Bronchial epithelial cell (primary cell): Measurements from ENCODE around the gene RBFOX1. TPM values are rescaled to one million over a fixed set of nuclear protein-coding genes. Genes with fewer than 3 reads are reported as not detected.

Source experiments
- DNase-seq: peaks from one replicate; pipeline ENCODE4 v3.0.0-alpha.2; 2010; ENCODE audit warnings: low read depth
- FAIRE-seq: peaks from 2 replicates; lab custom pipeline; 2011; peaks lifted over from hg19 to GRCh38; lab: Jason Lieb, UNC
- H3K27me3 ChIP-seq: 2 replicates; pipeline ENCODE4 v1.5.1; 2011; ENCODE audit warnings: low read length; ENCODE audit not compliant: control insufficient read depth, insufficient read depth
- H3K36me3 ChIP-seq: 2 replicates; pipeline ENCODE4 v1.5.1; 2011; ENCODE audit warnings: low read length; ENCODE audit not compliant: control insufficient read depth, insufficient read depth
- H3K4me3 ChIP-seq: 2 replicates; pipeline ENCODE4 v1.5.1; 2011; ENCODE audit warnings: mild to moderate bottlenecking, low read depth, low read length, control low read depth
- CTCF ChIP-seq: IDR thresholded peaks from 2 replicates; pipeline ENCODE4 v1.5.1; 2011; ENCODE audit warnings: mild to moderate bottlenecking, moderate library complexity, low read length, control low read depth, inconsistent platforms; ENCODE audit not compliant: insufficient read depth, severe bottlenecking
- total RNA-seq: library from RNA; depleted of rRNA; stranded (reverse); fragments of >200 nt; gene quantifications from 2 replicates; pipeline ENCODE4 v1.2.1, GENCODE V29; 2014

The RBFOX1 gene
- total RNA-seq, 1 donor from 2014 or later = not detected

GRCh38 chr16:7380911-7381310 is 48.3 kb downstream of the RBFOX1 start:
- FAIRE-seq = no peak
- Histone ChIP-seq H3K36me3 (no peaks in the 10 kb centered on the region), H3K27me3 (no peaks in the 10 kb centered on the region), H3K4me3 (no peak overlapping the region)
- DNase-seq = no peak
- TF ChIP-seq CTCF = no peak

- no peak for TF ChIP-seq CTCF
- Histone ChIP-seq H3K27me3 (no peaks in the 10 kb centered on the region), H3K36me3 (no peaks in the 10 kb centered on the region), H3K4me3 (no peak overlapping the region)
- FAIRE-seq (no peak), DNase-seq (no peak)
Observed at GRCh38 chr16:7381671-7382070, 49.0 kb downstream of the RBFOX1 start.

- DNase-seq (no peak), FAIRE-seq (no peak)
- H3K4me3 ChIP-seq = no peak overlapping the region
- no peaks in the 10 kb centered on the region for H3K36me3 ChIP-seq
- TF ChIP-seq CTCF = no peak
- no peaks in the 10 kb centered on the region for H3K27me3 ChIP-seq
Observed at GRCh38 chr16:7382521-7382920, 49.9 kb downstream of the RBFOX1 start.

GRCh38 chr16:7390974-7391373 is 58.3 kb downstream of the RBFOX1 start:
- DNase-seq (no peak), FAIRE-seq (no peak)
- Histone ChIP-seq H3K36me3 (no peaks in the 10 kb centered on the region), H3K4me3 (no peak overlapping the region), H3K27me3 (no peaks in the 10 kb centered on the region)
- TF ChIP-seq CTCF = no peak

GRCh38 chr16:7391694-7392093 is 59.0 kb downstream of the RBFOX1 start:
- no peak for FAIRE-seq
- no peak for TF ChIP-seq CTCF

GRCh38 chr16:7392206-7392605 is 59.6 kb downstream of the RBFOX1 start:
- H3K36me3 ChIP-seq = no peaks in the 10 kb centered on the region
- TF ChIP-seq CTCF = no peak
- H3K27me3 ChIP-seq = no peaks in the 10 kb centered on the region
- no peak overlapping the region for H3K4me3 ChIP-seq
- no peak for FAIRE-seq
- DNase-seq = no peak

More at GRCh38 chr16:7391694-7392093, 59.0 kb downstream of the RBFOX1 start:
- Histone ChIP-seq H3K4me3 (no peak overlapping the region), H3K36me3 (no peaks in the 10 kb centered on the region), H3K27me3 (no peaks in the 10 kb centered on the region)
- no peak for DNase-seq
